Activated CD8-positive, alpha-beta memory T cell treated with anti-CD3 and anti-CD28 coated beads, Interleukin-2, amount 10 ng/mL, durations not matched to agents 7 days and 5 days (primary cell): ENCODE data around the gene AGAP1. TPM values are rescaled to one million over a fixed set of nuclear protein-coding genes. Genes with fewer than 3 reads are reported as not detected.

Source experiments
- ATAC-seq: fragments of 150-1000 bp; cut with Tn5 transposase; one replicate; pipeline ENCODE4 v1.10.0; 2021; ENCODE audit warnings: moderate library complexity
- CTCF ChIA-PET: fragments of 350-600 bp; sonication (Branson Sonifier 250); formaldehyde crosslinking; loops from one replicate; lab custom pipeline; 2021; ENCODE audit warnings: antibody characterized with exemption; lab: Charles Lee
- DNase-seq: peaks from one replicate; pipeline ENCODE4 v3.0.0-alpha.2; 2020
- H3K27ac Mint-ChIP-seq: one replicate; pipeline ENCODE4 v1.8.0; 2021; ENCODE audit warnings: mild to moderate bottlenecking, mixed read lengths
- H3K27me3 Mint-ChIP-seq: one replicate; pipeline ENCODE4 v1.8.0; 2021; ENCODE audit warnings: mixed read lengths
- H3K36me3 Mint-ChIP-seq: one replicate; pipeline ENCODE4 v1.8.0; 2021; ENCODE audit warnings: mild to moderate bottlenecking, mixed read lengths
- H3K4me1 Mint-ChIP-seq: one replicate; pipeline ENCODE4 v1.8.0; 2021; ENCODE audit warnings: mixed read lengths
- H3K4me3 Mint-ChIP-seq: one replicate; pipeline ENCODE4 v1.8.0; 2021; ENCODE audit warnings: mild to moderate bottlenecking, moderate library complexity, mixed read lengths
- H3K9me3 Mint-ChIP-seq: one replicate; pipeline ENCODE4 v1.8.0; 2022; ENCODE audit warnings: low read depth, mixed read lengths
- total RNA-seq, 2 experiments: library from RNA; stranded (reverse); gene quantifications; one replicate each; pipeline ENCODE4 v1.2.3, GENCODE V29; 2021

AGAP1 gene
- total RNA-seq, 2 experiments from 2014 or later, result 0.75 to 1.8 TPM

DNA sequence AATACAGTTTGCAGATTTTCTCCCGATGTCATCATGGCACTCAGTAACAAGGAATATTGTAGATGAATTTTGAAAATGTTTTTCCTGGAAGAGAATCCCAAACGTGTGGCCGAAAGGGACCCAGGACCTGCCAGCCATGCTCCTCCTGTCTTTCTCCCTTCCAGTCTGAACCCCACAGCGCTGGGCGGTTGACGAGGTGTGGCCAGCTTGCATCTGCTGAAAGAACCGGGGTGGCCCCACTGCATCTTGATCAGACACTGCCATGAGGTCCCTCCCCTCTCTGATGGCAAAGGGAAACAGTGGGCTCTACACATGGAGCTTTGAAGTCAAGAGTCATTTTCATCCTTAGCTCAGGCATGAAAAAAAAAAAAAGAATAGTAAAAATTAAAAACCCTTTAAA lies 240.3 kb downstream of the AGAP1 start:
- H3K4me1 Mint-ChIP-seq, result no peaks in the 10 kb centered on the region

DNA sequence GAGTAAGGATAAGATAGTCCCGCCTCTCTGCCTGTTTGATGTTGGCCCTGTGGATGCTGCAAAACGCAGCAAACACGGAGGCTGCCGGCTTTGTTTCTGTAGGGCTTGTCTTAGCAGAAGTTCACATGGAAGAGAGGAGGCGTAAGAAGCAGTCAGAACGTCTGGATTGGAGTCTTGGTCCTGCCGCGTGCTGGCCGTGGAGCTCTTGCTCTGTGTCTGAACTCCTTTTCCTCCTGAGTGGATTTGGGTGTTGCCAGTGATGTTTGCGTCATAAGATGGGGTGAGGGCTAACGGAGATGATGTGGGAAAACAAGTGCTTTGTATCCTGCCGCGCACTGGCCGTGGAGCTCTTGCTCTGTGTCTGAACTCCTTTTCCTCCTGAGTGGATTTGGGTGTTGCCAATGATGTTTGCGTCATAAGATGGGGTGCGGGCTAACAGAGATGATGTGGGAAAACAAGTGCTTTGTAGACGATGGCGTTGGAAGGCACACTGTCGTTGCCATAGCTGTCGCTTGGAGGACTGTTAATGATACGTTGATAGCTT lies 240.9 kb downstream of the AGAP1 start:
- H3K4me1 Mint-ChIP-seq, result no peaks in the 10 kb centered on the region
- ATAC-seq (no peak), DNase-seq (no peak)
- CTCF ChIA-PET, result interaction anchor here (1.7 to 3.2 kb wide), 2 partner anchors 12 to 139 kb away, joined by 4 to 15 read pairs; no protein-coding TSS in a partner anchor
- H3K9me3 Mint-ChIP-seq, result no peaks in the 10 kb centered on the region
- H3K27me3 Mint-ChIP-seq, result no peaks in the 10 kb centered on the region
- no peak overlapping the region for H3K4me3 Mint-ChIP-seq
- H3K36me3 Mint-ChIP-seq, result no peaks in the 10 kb centered on the region
- no peak overlapping the region for H3K27ac Mint-ChIP-seq

More for the DNA sequence above, 240.3 kb downstream of the AGAP1 start:
- no peaks in the 10 kb centered on the region for H3K36me3 Mint-ChIP-seq
- H3K27ac Mint-ChIP-seq, result no peak overlapping the region
- DNase-seq (no peak), ATAC-seq (no peak)
- H3K9me3 Mint-ChIP-seq, result no peaks in the 10 kb centered on the region
- no peaks in the 10 kb centered on the region for H3K27me3 Mint-ChIP-seq
- CTCF ChIA-PET, result interaction anchor here (3.2 kb wide), 1 partner anchor 12 kb away, joined by 15 read pairs; no protein-coding TSS in a partner anchor
- H3K4me3 Mint-ChIP-seq, result no peak overlapping the region

DNA sequence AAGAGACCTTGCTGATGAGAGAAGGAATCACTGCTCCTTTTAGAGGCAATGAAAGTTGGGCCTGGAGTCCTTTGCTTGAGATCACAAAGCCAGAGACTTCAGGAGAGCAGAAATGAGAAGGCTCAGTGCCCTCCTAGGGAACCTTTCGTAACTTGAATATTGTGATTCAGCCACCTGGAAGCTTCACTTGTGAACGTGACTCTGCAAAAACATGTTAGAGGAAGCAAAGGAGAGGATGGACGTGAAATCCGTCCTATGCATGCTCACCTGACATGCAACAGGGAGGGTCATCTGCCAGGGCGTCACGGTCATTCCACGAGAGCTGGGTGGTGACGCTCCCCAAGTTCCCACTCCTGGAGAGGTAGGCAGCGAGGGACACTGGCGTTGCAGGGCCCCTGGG lies 243.6 kb downstream of the AGAP1 start:
- H3K4me1 Mint-ChIP-seq, result no peaks in the 10 kb centered on the region
- H3K27me3 Mint-ChIP-seq, result no peaks in the 10 kb centered on the region
- ATAC-seq (no peak), DNase-seq (no peak)
- CTCF ChIA-PET, result interaction anchor here (1.7 kb wide), 1 partner anchor 9 kb away, joined by 6 read pairs; no protein-coding TSS in a partner anchor
- H3K36me3 Mint-ChIP-seq, result no peaks in the 10 kb centered on the region
- H3K9me3 Mint-ChIP-seq, result no peaks in the 10 kb centered on the region
- H3K4me3 Mint-ChIP-seq, result no peak overlapping the region
- no peak overlapping the region for H3K27ac Mint-ChIP-seq

- H3K4me1 Mint-ChIP-seq, result no peaks in the 10 kb centered on the region
- H3K4me3 Mint-ChIP-seq, result no peak overlapping the region
- ATAC-seq (no peak), DNase-seq (no peak)
- CTCF ChIA-PET, result interaction anchor here (1.7 kb wide), 1 partner anchor 9 kb away, joined by 6 read pairs; no protein-coding TSS in a partner anchor
- H3K9me3 Mint-ChIP-seq, result no peaks in the 10 kb centered on the region
- H3K27ac Mint-ChIP-seq, result no peak overlapping the region
- H3K27me3 Mint-ChIP-seq, result no peaks in the 10 kb centered on the region
- no peaks in the 10 kb centered on the region for H3K36me3 Mint-ChIP-seq
Observed at GRCh38 chr2:235737840-235738239, 244.0 kb downstream of the AGAP1 start.

GRCh38 chr2:235739704-235740415 lies 246.0 kb downstream of the AGAP1 start:
- Mint-ChIP-seq H3K27ac (no peak overlapping the region), H3K9me3 (no peaks in the 10 kb centered on the region)
- CTCF ChIA-PET, result no interaction called here

DNA sequence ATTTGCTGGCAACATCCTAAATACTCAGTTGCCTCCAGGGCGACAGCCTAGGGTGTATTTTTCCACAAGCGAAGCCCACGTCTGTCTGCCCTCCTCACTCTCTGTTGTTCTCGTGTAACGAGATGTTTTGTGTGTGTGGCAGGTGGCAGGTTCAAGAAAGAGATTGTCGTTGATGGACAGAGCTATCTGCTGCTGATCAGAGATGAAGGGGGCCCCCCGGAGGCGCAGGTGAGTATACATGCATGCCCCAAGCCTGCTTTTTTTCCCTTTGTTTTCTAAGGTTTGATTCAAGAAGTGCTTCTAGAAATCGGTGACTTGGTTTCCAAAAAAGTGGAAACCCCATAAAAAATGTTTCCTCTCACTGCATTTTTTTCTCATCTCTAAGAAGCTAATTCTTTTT lies 247.0 kb downstream of the AGAP1 start:
- ATAC-seq (no peak), DNase-seq (no peak)
- H3K4me3 Mint-ChIP-seq, result no peak overlapping the region
- no peaks in the 10 kb centered on the region for H3K36me3 Mint-ChIP-seq
- CTCF ChIA-PET, result no interaction called here
- H3K4me1 Mint-ChIP-seq, result no peaks in the 10 kb centered on the region
- H3K27me3 Mint-ChIP-seq, result no peaks in the 10 kb centered on the region
- H3K9me3 Mint-ChIP-seq, result no peaks in the 10 kb centered on the region
- no peak overlapping the region for H3K27ac Mint-ChIP-seq

More at GRCh38 chr2:235739704-235740415, 246.0 kb downstream of the AGAP1 start:
- DNase-seq (no peak), ATAC-seq (no peak)
- no peaks in the 10 kb centered on the region for H3K36me3 Mint-ChIP-seq
- no peak overlapping the region for H3K4me3 Mint-ChIP-seq
- no peaks in the 10 kb centered on the region for H3K4me1 Mint-ChIP-seq
- H3K27me3 Mint-ChIP-seq, result no peaks in the 10 kb centered on the region

DNA sequence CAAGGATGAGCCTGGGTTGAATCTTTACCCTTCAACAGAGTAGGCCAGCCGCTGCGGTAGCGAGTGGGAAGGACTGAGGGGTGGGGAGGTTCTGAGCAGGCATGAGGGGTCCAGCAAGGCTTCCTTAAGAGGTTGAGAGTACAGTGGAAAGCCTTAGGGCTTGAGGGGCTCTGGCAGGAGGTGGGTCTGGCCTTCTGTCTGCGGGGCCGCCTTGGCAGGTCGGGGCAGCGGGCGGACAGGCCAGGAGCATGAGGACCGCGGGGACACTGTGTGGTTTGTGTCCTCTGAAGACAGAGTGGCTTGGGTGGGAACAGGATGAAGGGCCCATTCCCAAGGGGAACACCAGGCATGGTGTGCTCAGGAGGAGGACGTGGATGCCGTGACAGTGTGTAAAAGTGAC lies 250.3 kb downstream of the AGAP1 start:
- DNase-seq (no peak), ATAC-seq (no peak)
- H3K36me3 Mint-ChIP-seq, result no peaks in the 10 kb centered on the region
- no peak overlapping the region for H3K27ac Mint-ChIP-seq
- CTCF ChIA-PET, result no interaction called here
- no peak overlapping the region for H3K4me3 Mint-ChIP-seq
- H3K4me1 Mint-ChIP-seq, result no peaks in the 10 kb centered on the region
- no peaks in the 10 kb centered on the region for H3K9me3 Mint-ChIP-seq
- H3K27me3 Mint-ChIP-seq, result no peaks in the 10 kb centered on the region

DNA sequence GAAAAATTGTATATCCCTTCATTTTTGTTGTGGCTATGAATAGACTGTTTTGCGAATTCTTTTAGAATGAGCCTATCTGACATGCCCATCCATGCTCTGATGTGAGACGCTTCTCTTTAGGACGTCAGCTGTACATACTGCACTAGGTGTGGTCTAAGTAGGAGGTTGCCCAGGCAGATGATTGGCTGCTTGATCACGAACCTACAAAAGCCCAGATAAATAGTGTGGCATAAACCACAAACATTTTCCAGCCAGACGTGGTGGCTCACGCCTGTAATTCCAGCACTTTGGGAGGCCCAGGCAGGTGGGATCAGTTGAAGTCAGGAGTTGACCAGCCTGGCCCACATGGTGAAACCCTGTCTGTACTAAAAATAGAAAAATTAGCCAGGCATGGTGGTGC lies 251.8 kb downstream of the AGAP1 start:
- no peaks in the 10 kb centered on the region for H3K9me3 Mint-ChIP-seq
- no peaks in the 10 kb centered on the region for H3K36me3 Mint-ChIP-seq
- CTCF ChIA-PET, result interaction anchor here (0.7 to 2.1 kb wide), 18 partner anchors 8 to 1201 kb away, joined by 3 to 31 read pairs (median 4); no protein-coding TSS in a partner anchor
- DNase-seq (no peak), ATAC-seq (no peak)
- peaks cover 3% of the 10 kb centered on the region for H3K27me3 Mint-ChIP-seq
- no peak overlapping the region for H3K27ac Mint-ChIP-seq
- H3K4me3 Mint-ChIP-seq, result no peak overlapping the region
- H3K4me1 Mint-ChIP-seq, result no peaks in the 10 kb centered on the region

- ATAC-seq, result peak; percentile 72
- CTCF ChIA-PET, result interaction anchor here (0.6 to 2.1 kb wide), 23 partner anchors 9 to 1202 kb away, joined by 3 to 31 read pairs (median 4); no protein-coding TSS in a partner anchor
- Mint-ChIP-seq H3K4me3 (no peak overlapping the region), H3K36me3 (no peaks in the 10 kb centered on the region), H3K27me3 (peaks cover 3% of the 10 kb centered on the region), H3K27ac (no peak overlapping the region), H3K9me3 (no peaks in the 10 kb centered on the region), H3K4me1 (no peaks in the 10 kb centered on the region)
- DNase-seq, result peak; percentile 61
Observed at GRCh38 chr2:235746257-235746934, 252.6 kb downstream of the AGAP1 start.

DNA sequence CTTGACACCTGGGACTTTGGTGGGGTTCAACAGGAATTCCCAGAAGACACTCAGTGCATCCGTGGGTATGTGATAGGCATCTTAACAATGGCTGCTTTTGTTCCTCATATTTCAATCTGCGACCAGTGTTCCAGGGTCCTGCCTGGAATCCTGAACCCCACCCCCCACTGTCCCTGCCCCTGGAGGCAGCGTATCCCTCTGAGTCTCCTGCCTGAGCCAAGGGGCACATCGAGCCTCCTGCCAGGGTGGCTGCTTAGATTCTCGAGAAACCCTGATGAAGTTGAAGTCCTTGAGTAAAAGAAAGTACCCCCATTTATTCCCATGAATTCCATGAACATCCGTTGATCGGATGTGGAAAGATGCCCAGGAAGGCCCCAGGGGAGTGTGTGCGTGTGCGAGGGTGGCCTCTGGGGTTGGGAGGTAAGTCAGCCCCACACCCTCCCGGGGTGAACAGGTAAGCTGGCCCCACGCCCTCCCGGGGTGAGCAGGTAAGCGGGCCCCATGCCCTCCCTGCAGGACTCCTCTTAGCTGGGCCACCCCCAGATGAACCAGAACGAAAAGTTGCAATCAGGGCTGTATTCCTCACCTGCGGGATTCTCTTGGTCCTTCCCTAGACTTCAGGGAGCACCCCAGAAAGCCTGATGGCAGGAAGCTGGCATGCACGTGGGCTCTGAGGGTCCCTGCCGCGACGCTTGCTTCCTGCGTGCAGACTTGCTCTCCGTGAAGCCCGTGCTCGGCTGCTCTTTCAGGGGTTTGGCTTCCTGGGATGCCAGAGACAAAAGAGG lies 253.3 kb downstream of the AGAP1 start:
- H3K27ac Mint-ChIP-seq, result no peak overlapping the region
- CTCF ChIA-PET, result interaction anchor here (1.2 to 2.1 kb wide), 9 partner anchors 9 to 1191 kb away, joined by 3 to 31 read pairs (median 8); no protein-coding TSS in a partner anchor
- peaks cover 3% of the 10 kb centered on the region for H3K27me3 Mint-ChIP-seq
- ATAC-seq, result no peak
- DNase-seq, result no peak
- no peaks in the 10 kb centered on the region for H3K4me1 Mint-ChIP-seq
- H3K36me3 Mint-ChIP-seq, result no peaks in the 10 kb centered on the region
- no peaks in the 10 kb centered on the region for H3K9me3 Mint-ChIP-seq
- H3K4me3 Mint-ChIP-seq, result no peak overlapping the region

DNA sequence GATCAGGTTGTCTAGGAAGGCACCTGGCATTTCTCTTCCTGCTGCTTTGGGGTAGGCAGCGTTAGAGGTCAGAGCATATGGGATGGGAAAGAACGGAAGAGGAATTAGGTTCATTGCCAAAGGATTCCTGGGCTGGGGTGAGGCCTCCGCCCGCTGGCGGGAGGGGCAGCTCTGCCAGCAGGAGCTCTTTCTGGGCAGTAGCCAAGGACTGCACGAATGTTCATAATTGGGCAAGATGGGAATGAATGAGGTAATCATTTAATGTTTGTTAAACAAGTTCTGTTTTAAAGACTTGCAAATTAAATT lies 253.9 kb downstream of the AGAP1 start:
- H3K4me1 Mint-ChIP-seq, result no peaks in the 10 kb centered on the region
- CTCF ChIA-PET, result no interaction called here
- H3K27me3 Mint-ChIP-seq, result peaks cover 3% of the 10 kb centered on the region
- no peak for DNase-seq
- H3K9me3 Mint-ChIP-seq, result no peaks in the 10 kb centered on the region
- no peaks in the 10 kb centered on the region for H3K36me3 Mint-ChIP-seq
- no peak for ATAC-seq
- H3K27ac Mint-ChIP-seq, result no peak overlapping the region
- no peak overlapping the region for H3K4me3 Mint-ChIP-seq

DNA sequence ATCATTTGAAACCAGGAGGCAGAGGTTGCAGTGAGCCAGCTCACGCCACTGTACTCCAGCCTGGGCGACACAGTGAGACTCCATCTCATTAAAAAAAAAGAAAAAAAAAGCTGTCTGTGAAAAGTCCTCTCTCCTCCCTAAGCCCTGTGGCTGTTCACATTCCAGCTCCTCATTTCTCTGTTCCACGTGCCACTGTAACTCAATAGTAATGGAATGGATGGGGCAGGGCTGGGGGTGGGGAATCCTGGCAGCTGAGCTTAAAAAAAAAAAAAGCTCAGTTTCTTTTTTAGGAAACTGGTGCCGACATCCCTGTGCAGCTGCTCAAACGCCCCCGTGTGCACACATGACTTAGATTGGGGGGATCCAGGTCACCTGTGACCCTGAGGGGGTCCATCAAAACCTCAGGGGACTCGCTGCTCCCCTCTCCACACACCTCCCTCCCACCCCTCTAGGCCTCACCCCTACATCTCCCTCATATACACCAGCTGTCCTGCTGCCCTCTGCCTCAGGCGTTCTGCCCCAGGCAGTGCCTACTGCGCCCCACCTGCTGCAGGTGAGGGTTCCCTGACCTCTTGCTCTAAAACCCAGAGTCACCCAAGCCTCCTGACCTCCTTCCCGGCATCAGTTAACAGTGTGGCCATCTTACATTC lies 255.4 kb downstream of the AGAP1 start:
- no peaks in the 10 kb centered on the region for H3K9me3 Mint-ChIP-seq
- no peaks in the 10 kb centered on the region for H3K4me1 Mint-ChIP-seq
- no peak for ATAC-seq
- no peak overlapping the region for H3K4me3 Mint-ChIP-seq
- no peaks in the 10 kb centered on the region for H3K36me3 Mint-ChIP-seq
- DNase-seq, result no peak
- peaks cover 3% of the 10 kb centered on the region for H3K27me3 Mint-ChIP-seq
- CTCF ChIA-PET, result no interaction called here
- H3K27ac Mint-ChIP-seq, result no peak overlapping the region

DNA sequence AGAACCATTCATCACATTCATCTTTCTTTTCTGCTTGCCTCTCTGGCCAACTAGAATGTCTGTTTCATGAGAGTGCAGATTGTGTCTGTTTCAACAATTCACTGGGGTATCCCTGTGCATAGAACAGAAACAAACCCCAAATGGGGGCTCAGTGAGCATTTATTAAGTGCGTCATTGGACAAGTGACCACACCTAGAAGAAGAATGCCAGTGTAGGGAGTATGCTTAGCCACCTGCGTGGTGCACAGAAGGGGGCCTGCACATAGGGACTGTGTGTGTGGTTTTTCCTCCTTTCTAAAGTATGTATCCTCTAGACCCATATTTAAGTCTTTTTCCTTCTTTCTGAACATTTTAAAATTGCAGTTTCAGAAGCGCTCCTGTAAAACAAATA lies 255.9 kb downstream of the AGAP1 start:
- DNase-seq, result no peak
- H3K27me3 Mint-ChIP-seq, result peaks cover 3% of the 10 kb centered on the region
- CTCF ChIA-PET, result no interaction called here
- H3K27ac Mint-ChIP-seq, result no peak overlapping the region
- no peaks in the 10 kb centered on the region for H3K4me1 Mint-ChIP-seq
- H3K36me3 Mint-ChIP-seq, result no peaks in the 10 kb centered on the region
- H3K4me3 Mint-ChIP-seq, result no peak overlapping the region
- ATAC-seq, result no peak
- no peaks in the 10 kb centered on the region for H3K9me3 Mint-ChIP-seq
